Bone marrow (tissue), 2 donors: Measurements from ENCODE around the gene RNF111.
"Not testable (repeated sequence)": the region's sequence is repeated elsewhere in the genome, so short reads cannot be mapped to it uniquely, and the experiment has no call there.

ENCODE experiments used
- DNase-seq, 2 donors: peaks; one replicate each; lab custom pipeline; 2025; lab: John Stamatoyannopoulos, UW

Gene RNF111

DNA sequence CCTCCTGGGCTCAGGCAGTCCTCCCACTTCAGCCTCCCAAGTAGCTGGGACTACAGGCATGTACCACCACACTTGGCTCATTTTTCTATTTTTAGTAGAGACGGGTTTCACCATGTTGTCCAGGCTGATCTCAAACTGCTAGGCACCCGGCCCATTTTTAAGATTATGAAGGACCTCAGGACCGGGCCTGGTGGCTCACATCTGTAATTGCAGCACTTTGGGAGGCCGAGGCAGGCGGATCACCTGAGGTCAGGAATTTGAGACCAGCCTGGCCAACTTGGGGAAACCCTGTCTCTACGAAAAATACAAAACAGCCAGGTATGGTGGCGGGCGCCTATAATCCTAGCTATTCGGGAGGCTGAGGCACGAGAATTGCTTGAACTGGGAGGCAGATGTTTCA, 12.8 kb downstream of the RNF111 start:
- not testable (repeated sequence) for DNase-seq

DNA sequence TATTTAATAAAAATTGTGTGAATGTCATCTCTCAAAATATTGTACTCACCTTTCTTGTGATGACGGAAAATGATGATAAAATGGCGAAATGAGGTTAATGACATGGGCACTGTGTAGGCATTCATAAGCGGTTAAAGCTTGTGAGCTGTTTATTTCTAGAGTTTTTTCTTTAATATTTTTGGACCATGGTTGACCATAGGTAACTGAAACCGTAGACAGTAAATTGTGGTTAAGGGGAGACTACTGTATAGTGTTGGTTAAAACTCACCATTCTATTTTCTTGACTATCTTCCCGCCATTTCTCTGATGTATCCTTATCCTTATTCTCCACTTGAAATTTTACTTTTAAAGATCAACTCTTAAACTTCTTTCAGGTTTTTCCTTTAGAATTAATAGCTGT, 14.5 kb downstream of the RNF111 start:
- no peak for DNase-seq

- DNase-seq: peak in 1 of 2 donors; percentile 61
Measured at GRCh38 chr15:59002418-59002859, 15.0 kb downstream of the RNF111 start.

GRCh38 chr15:59005579-59005978, 18.1 kb downstream of the RNF111 start:
- no peak for DNase-seq

GRCh38 chr15:59008086-59008485, 20.6 kb downstream of the RNF111 start:
- no peak for DNase-seq

- no peak for DNase-seq
Measured at GRCh38 chr15:59011262-59011952, 23.9 kb downstream of the RNF111 start.

- DNase-seq: no peak
Measured at GRCh38 chr15:59013246-59013873, 25.9 kb downstream of the RNF111 start.

- DNase-seq: no peak
Measured at GRCh38 chr15:59014068-59014467, 26.6 kb downstream of the RNF111 start.

DNA sequence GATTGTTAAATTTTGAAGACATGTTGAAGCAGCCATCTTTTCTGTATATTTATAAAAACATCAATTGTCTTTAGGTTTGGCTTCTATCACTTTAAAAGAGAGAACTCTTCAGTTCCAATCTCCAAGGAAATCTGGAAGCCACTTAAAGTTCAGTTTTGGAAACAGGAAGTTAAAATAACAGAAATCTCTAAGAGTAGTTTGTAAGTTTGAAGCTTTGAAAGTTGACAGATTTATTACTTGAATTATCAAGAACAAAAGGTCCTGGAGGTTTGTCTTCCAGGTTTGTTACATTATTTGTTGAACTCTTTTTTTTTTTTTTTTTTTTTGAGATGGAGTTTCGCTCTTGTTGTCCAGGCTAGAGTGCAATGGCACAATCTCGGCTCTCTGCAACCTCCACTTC, 30.0 kb downstream of the RNF111 start:
- DNase-seq: no peak

GRCh38 chr15:59018833-59019232, 31.4 kb downstream of the RNF111 start:
- no peak for DNase-seq

DNA sequence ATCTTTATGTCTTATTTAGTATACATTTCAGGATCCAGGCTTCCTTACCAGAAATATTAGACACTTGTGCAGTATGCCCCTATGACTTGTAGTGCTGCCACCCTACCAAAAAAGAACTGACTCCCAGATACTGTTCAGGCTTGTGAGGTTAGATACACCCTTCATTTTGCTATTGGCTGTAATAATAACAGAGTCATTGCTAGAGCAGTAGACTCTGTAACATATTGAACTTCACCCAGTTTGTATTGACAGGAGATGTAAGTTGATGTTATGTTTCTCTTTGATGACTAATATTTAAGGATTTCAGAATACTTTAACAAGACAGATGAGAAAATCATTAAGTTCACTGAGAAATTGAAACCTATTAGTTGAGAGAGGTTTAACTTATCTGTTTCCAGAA, 32.9 kb downstream of the RNF111 start:
- DNase-seq: no peak

- DNase-seq: no peak
Measured at GRCh38 chr15:59022188-59022587, 34.7 kb downstream of the RNF111 start.

GRCh38 chr15:59026207-59026606, 38.7 kb downstream of the RNF111 start:
- no peak for DNase-seq

DNA sequence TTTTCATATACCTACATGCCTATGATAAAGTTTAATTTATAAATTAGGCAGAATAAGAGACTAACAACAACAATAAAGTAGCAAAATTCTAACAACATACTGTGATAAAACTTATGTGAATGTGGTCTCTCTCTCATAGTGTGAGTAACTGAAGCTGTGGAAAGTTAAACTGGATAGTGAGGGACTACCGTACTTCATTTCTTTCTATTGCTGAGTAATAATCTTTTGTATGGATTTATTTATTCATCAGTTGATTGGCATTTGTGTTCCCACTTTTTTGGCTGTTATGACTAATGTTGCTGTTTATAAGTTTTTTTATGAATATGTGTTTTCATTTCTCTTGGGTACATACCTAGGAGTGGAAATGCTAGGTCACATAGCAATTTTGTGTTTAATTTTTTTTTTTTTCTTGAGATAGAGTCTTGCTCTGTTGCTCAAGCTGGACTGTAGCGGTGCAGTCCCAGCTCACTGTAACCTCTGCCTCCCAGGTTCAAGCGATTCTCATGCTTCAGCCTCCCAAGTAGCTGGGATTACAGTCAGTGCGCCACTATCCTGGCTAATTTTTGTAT, 41.0 kb downstream of the RNF111 start:
- no peak for DNase-seq

- no peak for DNase-seq
Measured at GRCh38 chr15:59029554-59029953, 42.1 kb downstream of the RNF111 start.

GRCh38 chr15:59035201-59035600, 47.7 kb downstream of the RNF111 start:
- DNase-seq: no peak

- no peak for DNase-seq
Measured at GRCh38 chr15:59039225-59039624, 51.8 kb downstream of the RNF111 start.

DNA sequence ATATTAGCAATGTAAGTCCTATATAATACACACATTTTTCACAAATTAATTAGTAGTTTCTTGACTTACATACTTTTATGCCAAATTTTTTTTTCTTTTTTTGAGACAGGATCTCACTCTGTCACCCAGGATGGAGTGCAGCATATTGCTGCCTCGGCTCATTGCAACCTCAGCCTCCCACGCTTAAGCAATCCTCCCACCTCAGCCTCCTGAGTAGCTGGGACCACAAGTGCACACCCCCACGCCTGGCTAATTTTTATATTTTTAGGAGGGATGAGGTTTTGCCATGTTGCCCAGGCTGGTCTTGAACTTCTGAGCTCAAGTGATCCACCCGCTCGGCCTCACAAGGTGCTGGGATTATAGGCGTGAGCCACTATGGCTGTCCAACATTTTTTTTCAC, 54.6 kb downstream of the RNF111 start:
- DNase-seq: no peak

DNA sequence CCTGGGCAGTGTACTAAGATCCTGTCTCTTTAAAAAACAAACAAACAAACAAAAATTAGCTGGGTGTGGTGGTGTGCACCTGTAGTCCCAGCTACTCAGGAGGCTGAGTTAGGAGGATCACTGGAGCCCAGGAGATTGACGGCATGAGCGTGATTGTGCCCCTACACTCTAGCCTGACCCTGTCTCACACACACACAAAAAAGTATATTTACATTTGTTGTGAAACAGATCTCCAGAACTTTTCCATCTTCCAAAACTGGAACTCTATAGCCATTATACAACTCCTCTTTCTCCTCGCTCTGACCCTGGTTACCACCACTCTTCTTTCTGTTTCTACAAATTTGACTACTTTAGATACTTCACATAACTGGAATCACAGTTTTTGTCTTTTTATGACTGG, 61.4 kb downstream of the RNF111 start:
- no peak for DNase-seq

DNA sequence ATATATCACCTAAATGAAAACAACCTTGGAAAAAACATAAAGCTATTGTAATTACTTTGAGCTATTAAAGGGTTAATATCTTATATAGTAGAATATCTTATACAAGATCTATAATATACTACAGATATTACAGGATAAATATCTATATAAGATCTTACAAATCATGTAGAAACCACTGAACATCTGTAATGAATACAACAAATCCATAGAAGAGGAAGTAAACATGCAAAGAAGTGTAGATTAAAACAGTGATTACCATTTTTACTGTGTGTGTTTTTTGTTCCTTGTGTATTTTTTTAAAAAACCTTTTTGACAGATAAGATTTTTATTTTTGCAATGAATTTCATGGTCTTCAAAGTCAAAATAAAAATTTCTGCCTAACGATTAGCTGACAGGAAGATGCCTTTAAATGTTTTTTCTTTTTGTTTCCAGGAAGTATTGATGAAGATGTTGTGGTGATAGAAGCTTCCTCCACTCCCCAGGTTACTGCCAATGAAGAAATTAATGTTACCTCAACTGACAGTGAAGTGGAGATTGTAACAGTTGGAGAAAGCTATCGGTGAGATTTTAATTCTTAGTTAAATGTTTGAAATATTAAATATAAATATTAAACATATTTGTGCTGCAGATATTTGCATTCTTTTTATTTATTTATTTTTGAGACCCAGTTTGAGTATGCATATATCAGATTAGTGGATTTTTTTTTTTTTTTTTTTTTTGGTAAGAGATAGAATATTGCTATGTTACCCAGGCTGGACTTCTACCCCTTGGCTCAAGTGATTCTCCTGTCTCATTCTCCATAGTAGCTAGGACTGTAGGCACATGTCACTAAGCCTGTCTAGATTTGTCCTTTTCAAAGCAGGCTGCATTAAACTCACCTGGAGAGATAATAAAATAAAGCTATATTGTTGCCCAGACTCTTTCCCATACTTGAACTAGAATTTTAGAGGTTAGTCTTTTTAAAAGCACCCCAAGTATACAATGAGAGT, 64.7 kb downstream of the RNF111 start:
- peak in 1 of 2 donors; percentile 4 for DNase-seq

- DNase-seq: no peak
Measured at GRCh38 chr15:59052915-59053407, 65.5 kb downstream of the RNF111 start.

DNA sequence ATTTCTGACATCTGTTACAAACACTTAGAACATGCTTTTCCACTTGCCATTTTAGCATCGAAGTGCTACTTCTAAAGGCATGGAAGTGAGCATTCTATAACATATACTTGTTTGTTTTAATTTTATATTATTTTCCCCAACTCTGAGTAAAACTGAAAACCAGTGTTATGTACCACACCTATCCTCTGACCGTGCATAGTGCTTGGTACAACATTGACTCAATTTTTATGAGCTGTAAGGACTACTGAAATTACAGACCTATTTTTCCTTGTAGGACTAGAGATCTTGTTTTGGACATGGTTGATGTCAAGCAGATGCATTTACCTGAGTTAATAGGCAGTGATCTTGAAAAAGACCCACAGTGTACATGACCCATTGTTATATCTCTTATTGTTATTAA, 66.0 kb downstream of the RNF111 start:
- DNase-seq: no peak
